GM19025 (cell line): ENCODE measurements around the gene IFI27.
A peak's percentile ranks its signal among the peaks of the same experiment; 100 is the strongest.
"Not testable (repeated sequence)": the region's sequence is repeated elsewhere in the genome, so short reads cannot be mapped to it uniquely, and the experiment has no call there.

ENCODE experiments used
- ATAC-seq: cut with Tn5 transposase; IDR thresholded peaks from one replicate; pipeline ENCODE4 v1.9.1; 2021; ENCODE audit warnings: mild to moderate bottlenecking, low read depth, moderate library complexity; ENCODE audit not compliant: unreplicated experiment

The IFI27 gene

GRCh38 chr14:94110552-94111181 is at the start of gene IFI27:
Gene IFI27 (plus strand): TSS chr14:94110736.
- no peak for ATAC-seq

GRCh38 chr14:94062344-94062940 is 48.1 kb upstream of the IFI27 start:
- ATAC-seq: no peak

- no peak for ATAC-seq
Observed at GRCh38 chr14:94066089-94066676, 44.4 kb upstream of the IFI27 start.

- ATAC-seq: not testable (repeated sequence)
Observed at GRCh38 chr14:94072076-94072475, 38.5 kb upstream of the IFI27 start.

GRCh38 chr14:94074534-94074933 is 36.0 kb upstream of the IFI27 start:
- no peak for ATAC-seq

GRCh38 chr14:94075008-94075407 is 35.5 kb upstream of the IFI27 start:
- ATAC-seq: no peak

GRCh38 chr14:94077111-94077821 is 33.3 kb upstream of the IFI27 start:
- no peak for ATAC-seq

- no peak for ATAC-seq
Observed at GRCh38 chr14:94077823-94078222, 32.7 kb upstream of the IFI27 start.

- ATAC-seq: no peak
Observed at GRCh38 chr14:94079891-94080620, 30.5 kb upstream of the IFI27 start.

- ATAC-seq: peak; percentile 99
Observed at GRCh38 chr14:94080621-94081385, 29.7 kb upstream of the IFI27 start, which contains the start of the genes DDX24 and IFI27L1. Gene DDX24 (minus strand): TSS chr14:94081202. CDS start chr14:94079742, 1,460 bp downstream. Gene IFI27L1 (plus strand): TSS chr14:94081310. CDS start chr14:94096938, 15,628 bp downstream.

- peak; percentile 14 for ATAC-seq
Observed at GRCh38 chr14:94081386-94081820, 29.1 kb upstream of the IFI27 start.

- no peak for ATAC-seq
Observed at GRCh38 chr14:94087891-94088290, 22.6 kb upstream of the IFI27 start.

GRCh38 chr14:94088516-94088915 is 22.0 kb upstream of the IFI27 start:
- ATAC-seq: no peak

- ATAC-seq: no peak
Observed at GRCh38 chr14:94089479-94089878, 21.1 kb upstream of the IFI27 start.

GRCh38 chr14:94093418-94093817 is 17.1 kb upstream of the IFI27 start:
- ATAC-seq: no peak

- ATAC-seq: no peak
Observed at GRCh38 chr14:94097091-94097490, 13.4 kb upstream of the IFI27 start.

- no peak for ATAC-seq
Observed at GRCh38 chr14:94098326-94098992, 12.1 kb upstream of the IFI27 start.

- no peak for ATAC-seq
Observed at GRCh38 chr14:94099006-94099405, 11.5 kb upstream of the IFI27 start.

GRCh38 chr14:94100847-94101246 is 9.7 kb upstream of the IFI27 start:
- ATAC-seq: no peak
